GM21723 (cell line): Measurements from ENCODE around the gene WDR87.
"Not testable (repeated sequence)": the region's sequence is repeated elsewhere in the genome, so short reads cannot be mapped to it uniquely, and the experiment has no call there.

ENCODE experiments used
- ATAC-seq: cut with Tn5 transposase; IDR thresholded peaks from one replicate; pipeline ENCODE4 v1.9.1; 2021; ENCODE audit warnings: mild to moderate bottlenecking, moderate library complexity; ENCODE audit not compliant: unreplicated experiment

The WDR87 gene

DNA sequence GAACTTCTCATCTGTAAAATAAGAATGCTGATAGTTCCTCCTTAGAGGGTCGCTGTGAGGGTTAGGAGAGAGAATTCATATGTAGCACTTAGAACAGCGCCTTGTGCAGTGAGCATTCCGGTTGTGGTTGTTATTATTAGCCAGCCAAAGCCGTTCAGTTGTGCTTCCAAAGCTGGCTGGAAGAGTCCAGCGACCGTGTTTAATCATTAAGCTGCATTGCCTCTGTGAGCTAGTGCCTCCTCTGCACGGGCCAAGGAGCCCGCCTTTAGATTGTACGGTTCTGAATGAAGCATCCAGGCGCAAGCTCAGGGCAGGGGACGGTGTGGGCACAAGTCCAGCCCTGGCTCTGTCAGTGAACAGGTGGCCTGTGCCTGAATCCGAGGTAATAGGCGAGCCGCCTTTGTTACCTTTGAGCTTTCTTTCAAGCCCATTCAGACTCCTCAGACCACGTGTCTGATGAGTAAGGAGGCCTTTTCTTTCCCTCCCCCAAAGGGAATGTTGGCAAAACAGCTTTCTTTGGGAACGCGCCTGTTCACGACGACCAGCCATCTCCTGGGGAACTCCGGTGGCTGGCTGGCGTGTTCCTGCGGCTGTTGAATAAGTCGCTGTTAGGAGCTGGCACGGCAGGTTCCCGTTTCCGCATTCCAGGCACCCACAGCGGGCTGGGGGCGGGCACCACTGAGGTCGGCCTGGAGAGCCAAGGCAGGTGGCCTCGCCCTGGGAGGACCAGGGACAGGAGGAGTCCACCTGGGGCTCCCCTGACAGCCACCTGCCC lies 25.7 kb upstream of the WDR87 start:
- ATAC-seq = peak; percentile 43

DNA sequence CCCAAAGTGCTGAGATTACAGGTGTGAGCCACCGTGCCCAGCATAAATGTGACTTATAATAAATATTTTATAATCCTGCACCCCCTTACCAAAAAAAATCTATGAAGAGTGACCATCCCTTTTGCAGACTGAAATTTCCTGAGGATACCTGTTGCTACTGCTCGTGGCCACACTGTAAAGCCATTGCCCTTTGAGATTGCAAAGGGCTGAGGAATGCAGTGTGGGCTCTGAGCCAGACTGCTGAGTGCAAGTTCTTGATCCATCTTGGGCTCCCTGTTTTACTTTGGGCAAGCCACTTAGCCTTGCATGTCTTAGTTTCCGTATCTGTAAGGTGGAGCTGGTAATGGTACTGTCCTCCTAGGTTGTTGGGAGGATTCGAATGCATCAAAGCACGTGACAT lies 24.0 kb upstream of the WDR87 start:
- no peak for ATAC-seq

DNA sequence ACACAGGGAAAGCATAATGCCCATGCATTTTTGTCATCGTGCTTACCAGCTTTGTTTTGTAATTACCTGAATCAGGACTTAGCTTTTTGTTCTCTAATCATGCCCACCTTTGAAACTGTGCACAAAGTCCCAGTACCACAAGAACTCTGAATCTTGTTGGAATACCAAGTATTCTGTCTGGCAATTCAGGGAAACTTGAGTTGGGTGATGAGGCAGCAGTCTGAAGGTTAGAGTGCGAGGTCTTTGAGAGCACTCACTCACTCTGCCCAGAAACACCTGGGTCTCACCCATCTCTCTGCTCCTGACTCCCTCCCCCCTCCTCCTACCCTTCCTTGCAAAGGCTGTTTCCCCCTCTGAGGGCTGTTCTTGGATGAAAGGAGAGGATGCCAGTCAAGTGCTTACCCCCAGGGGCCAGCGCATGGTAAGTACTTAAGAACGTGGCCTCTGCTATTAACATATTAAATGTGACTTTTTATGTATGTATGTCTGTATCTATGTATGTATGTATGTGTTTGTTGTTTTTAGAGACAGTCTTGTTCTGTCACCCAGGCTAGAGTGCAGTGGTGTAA lies 23.0 kb upstream of the WDR87 start:
- ATAC-seq = no peak

- ATAC-seq = peak; percentile 60
Measured at GRCh38 chr19:37928527-37929286, 22.3 kb upstream of the WDR87 start.

- ATAC-seq = no peak
Measured at GRCh38 chr19:37926711-37927110, 20.3 kb upstream of the WDR87 start.

GRCh38 chr19:37926255-37926654 lies 19.9 kb upstream of the WDR87 start:
- no peak for ATAC-seq

GRCh38 chr19:37925212-37925611 lies 18.8 kb upstream of the WDR87 start:
- ATAC-seq = no peak

DNA sequence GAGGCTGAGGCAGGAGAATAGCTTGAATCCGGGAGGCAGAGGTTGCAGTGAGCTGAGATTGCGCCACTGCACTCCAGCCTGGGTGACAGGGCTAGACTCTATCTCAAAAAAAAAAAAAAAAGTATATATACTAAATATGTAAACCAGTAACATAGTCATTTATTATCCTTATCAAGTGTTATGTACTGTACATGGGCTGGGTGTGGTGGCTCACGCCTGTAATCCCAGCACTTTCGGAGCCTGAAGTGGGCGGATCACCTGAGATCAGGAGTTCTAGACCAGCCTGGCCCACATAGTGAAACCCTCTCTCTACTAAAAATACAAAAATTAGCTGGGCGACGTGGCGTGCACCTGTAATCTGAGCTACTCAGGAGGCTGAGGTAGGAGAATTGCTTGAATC lies 18.2 kb upstream of the WDR87 start:
- not testable (repeated sequence) for ATAC-seq

- ATAC-seq = no peak
Measured at GRCh38 chr19:37920591-37921450, 14.4 kb upstream of the WDR87 start.

GRCh38 chr19:37914908-37915307 lies 8.5 kb upstream of the WDR87 start:
- ATAC-seq = no peak

GRCh38 chr19:37909661-37910199 lies 3.3 kb upstream of the WDR87 start:
- ATAC-seq = no peak

GRCh38 chr19:37907735-37908455 lies 1.5 kb upstream of the WDR87 start:
- no peak for ATAC-seq

DNA sequence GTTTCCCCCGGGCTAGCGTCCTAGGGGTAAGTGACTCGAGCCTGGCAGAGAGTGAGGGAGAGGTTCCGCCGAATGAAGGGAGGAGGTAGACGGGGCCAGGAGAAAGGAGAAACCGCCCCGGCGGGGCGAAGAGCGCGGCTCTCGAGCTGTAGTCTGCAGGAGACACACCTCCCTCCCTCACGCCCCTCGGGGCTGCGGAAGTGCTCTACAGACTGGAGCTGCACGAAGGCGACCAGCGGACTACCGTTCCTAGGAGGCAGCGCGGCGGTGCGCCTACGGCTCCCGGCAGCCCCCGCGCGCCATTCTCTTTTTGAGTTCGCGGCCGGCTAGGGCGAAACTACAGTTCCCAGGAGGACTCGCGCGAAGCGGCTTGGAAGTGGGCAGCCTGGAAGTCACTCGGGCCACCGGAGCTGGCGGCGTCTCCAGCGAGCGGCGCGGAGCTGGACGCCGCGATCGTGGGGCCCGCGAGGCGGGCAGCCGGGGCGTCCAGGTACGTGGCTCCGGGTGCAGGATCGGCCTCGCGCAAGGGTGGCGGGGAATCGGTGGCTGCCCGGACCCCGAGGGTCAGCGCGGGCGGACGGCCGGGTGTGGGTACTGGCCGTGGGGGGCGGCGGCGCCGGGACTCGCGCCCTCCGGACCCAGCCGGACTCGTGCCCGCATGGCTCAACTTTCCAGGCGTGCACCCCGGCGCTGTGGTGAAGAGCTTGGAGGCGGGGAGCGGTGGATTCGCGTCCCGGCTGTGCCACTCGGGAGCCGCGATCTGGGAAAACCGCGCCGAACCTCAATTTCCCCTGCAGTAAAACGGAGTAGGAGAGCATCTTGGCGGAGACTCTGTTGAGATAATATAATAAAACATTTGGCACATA lies 708 bp upstream of the WDR87 start, which contains the start of gene SIPA1L3:
SIPA1L3 (plus strand) TSS at position 340 of the 866 bp plus-strand sequence. CDS start 174,358 bp downstream, outside the sequence.
- peak; percentile 74 for ATAC-seq

GRCh38 chr19:37903096-37903495 lies 3.3 kb downstream of the WDR87 start:
- ATAC-seq = no peak

DNA sequence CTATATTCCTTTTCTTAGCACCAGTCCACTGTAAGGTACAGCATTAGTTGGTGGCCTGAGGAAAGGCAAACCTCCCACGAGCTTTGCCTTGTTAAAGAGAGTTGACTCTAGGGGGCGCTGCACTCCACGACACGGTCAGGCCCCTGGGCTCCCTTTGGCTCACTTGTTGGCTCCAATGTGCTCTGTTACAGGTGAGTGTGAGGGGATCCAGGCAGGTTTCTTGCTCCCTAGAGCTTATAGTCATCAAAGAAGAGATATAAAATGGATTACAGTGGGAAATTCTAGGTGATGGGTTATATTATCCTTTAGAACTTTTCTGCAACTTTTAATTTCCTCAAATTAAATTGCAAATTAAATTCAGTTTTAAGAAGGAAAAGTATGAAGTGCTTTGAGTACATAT lies 3.7 kb downstream of the WDR87 start:
- ATAC-seq = peak; percentile 42

GRCh38 chr19:37899966-37900365 lies 6.4 kb downstream of the WDR87 start:
- no peak for ATAC-seq

DNA sequence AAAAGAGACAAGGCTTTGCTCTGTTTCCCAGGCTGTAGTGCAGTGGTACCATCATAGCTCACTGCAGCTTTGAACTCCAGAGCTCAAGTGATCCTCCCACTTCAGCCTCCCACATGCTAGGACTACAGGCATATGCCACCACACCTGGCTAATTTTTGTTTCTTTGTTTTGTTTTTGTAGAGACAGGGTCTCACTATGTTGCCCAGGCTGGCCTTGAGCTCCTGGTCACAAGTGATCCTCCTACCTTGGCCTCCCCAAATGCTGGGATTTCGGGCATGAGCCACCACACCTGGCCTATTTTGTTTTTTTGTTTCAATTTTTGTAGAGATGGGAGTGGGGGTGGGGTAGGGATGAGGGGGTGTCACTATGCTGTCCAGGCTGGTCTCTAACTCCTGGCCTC lies 6.9 kb downstream of the WDR87 start:
- no peak for ATAC-seq

GRCh38 chr19:37896180-37896579 lies 10.2 kb downstream of the WDR87 start:
- no peak for ATAC-seq
